HG02884 (cell line): Measurements from ENCODE around the gene THSD7B.

ENCODE experiments used
- ATAC-seq: cut with Tn5 transposase; IDR thresholded peaks from one replicate; pipeline ENCODE4 v1.9.1; 2021; ENCODE audit warnings: mild to moderate bottlenecking, moderate library complexity; ENCODE audit not compliant: unreplicated experiment

Gene THSD7B

GRCh38 chr2:137151731-137152130, 386.4 kb downstream of the THSD7B start:
- ATAC-seq = no peak

GRCh38 chr2:137154946-137155345, 389.6 kb downstream of the THSD7B start:
- ATAC-seq = no peak

GRCh38 chr2:137155356-137156104, 390.2 kb downstream of the THSD7B start:
- ATAC-seq = no peak

- ATAC-seq = no peak
These were observed 391.0 kb downstream of the THSD7B start for GRCh38 chr2:137156221-137156844.

GRCh38 chr2:137157851-137158250, 392.5 kb downstream of the THSD7B start:
- no peak for ATAC-seq

- ATAC-seq = no peak
These were observed 395.9 kb downstream of the THSD7B start for GRCh38 chr2:137161250-137161649.

GRCh38 chr2:137165968-137166367, 400.6 kb downstream of the THSD7B start:
- no peak for ATAC-seq

- ATAC-seq = no peak
These were observed 402.3 kb downstream of the THSD7B start for GRCh38 chr2:137167651-137168050.

GRCh38 chr2:137168552-137168951, 403.2 kb downstream of the THSD7B start:
- no peak for ATAC-seq

- no peak for ATAC-seq
These were observed 406.8 kb downstream of the THSD7B start for GRCh38 chr2:137172162-137172561.

GRCh38 chr2:137173463-137173862, 408.1 kb downstream of the THSD7B start:
- peak; percentile 85 for ATAC-seq

GRCh38 chr2:137175246-137175645, 409.9 kb downstream of the THSD7B start:
- no peak for ATAC-seq

GRCh38 chr2:137178951-137179377, 413.6 kb downstream of the THSD7B start:
- no peak for ATAC-seq

GRCh38 chr2:137179542-137179941, 414.2 kb downstream of the THSD7B start:
- no peak for ATAC-seq

- ATAC-seq = no peak
These were observed 414.7 kb downstream of the THSD7B start for GRCh38 chr2:137180012-137180411.

GRCh38 chr2:137181370-137181769, 416.0 kb downstream of the THSD7B start:
- no peak for ATAC-seq

GRCh38 chr2:137182071-137182470, 416.7 kb downstream of the THSD7B start:
- ATAC-seq = no peak

- ATAC-seq = no peak
These were observed 418.0 kb downstream of the THSD7B start for GRCh38 chr2:137183206-137183898.

- ATAC-seq = no peak
These were observed 420.2 kb downstream of the THSD7B start for GRCh38 chr2:137185378-137186078.

- no peak for ATAC-seq
These were observed 421.9 kb downstream of the THSD7B start for GRCh38 chr2:137187216-137187615.
